Coronary artery (tissue), 2 donors: ENCODE results near the gene EEF1A2.

Experiments
- DNase-seq: peaks from one replicate; pipeline ENCODE4 v3.0.0-alpha.2; 2017; ENCODE audit warnings: low spot score
- H3K27ac ChIP-seq, 2 donors: fragments of 200-600 bp; sonication (generic); one replicate each; pipeline ENCODE4 v1.5.1; 2016 to 2019
- H3K4me3 ChIP-seq: fragments of 200-600 bp; sonication (generic); 2 replicates; pipeline ENCODE4 v1.5.1; 2016; ENCODE audit warnings: mild to moderate bottlenecking, moderate library complexity
- CTCF ChIP-seq: fragments of 200-600 bp; sonication (generic); IDR thresholded peaks from one replicate; pipeline ENCODE4 v1.5.1; 2019; ENCODE audit warnings: antibody characterized with exemption

EEF1A2 gene

GRCh38 chr20:63500151-63500901 lies 1.4 kb upstream of the EEF1A2 start:
- Histone ChIP-seq H3K4me3 (no peak overlapping the region), H3K27ac (no peak overlapping the region)
- DNase-seq = no peak
- no peak for TF ChIP-seq CTCF

- TF ChIP-seq CTCF = no peak
- no peak for DNase-seq
- H3K4me3 ChIP-seq = peak overlapping the region; percentile 73
- H3K27ac ChIP-seq = no peak overlapping the region
These were observed 571 bp upstream of the EEF1A2 start for GRCh38 chr20:63499338-63499969.

- DNase-seq = no peak
- Histone ChIP-seq H3K27ac (no peak overlapping the region), H3K4me3 (peak overlapping the region; percentile 73)
- TF ChIP-seq CTCF = no peak
These were observed 642 bp downstream of the EEF1A2 start for GRCh38 chr20:63497946-63498935.

- TF ChIP-seq CTCF = no peak
- peak overlapping the region; percentile 73 for H3K4me3 ChIP-seq
- no peak overlapping the region for H3K27ac ChIP-seq
- DNase-seq = no peak
These were observed 1.5 kb downstream of the EEF1A2 start for GRCh38 chr20:63497138-63497945.

GRCh38 chr20:63496596-63497120 lies 2.2 kb downstream of the EEF1A2 start:
- DNase-seq = no peak
- no peak overlapping the region for H3K27ac ChIP-seq
- no peak for TF ChIP-seq CTCF
- peak overlapping the region; percentile 65 for H3K4me3 ChIP-seq
